OCI-LY7 (cell line): ENCODE results near the gene CSF1R. TPM values are rescaled to one million over a fixed set of nuclear protein-coding genes. Genes with fewer than 3 reads are reported as not detected.

Experiments used
- BruUV-seq: library from RNA; stranded (reverse); fragments of 400-500 nt; replicated peaks from 2 replicates; lab custom pipeline; 2021; lab: Mats Ljungman, UMichigan
- CTCF ChIA-PET: fragments of 300-600 bp; sonication (Branson Sonifier 250); formaldehyde crosslinking; loops from one replicate; lab custom pipeline; 2022; ENCODE audit warnings: antibody characterized with exemption; ENCODE audit not compliant: unreplicated experiment; lab: Charles Lee
- POLR2A ChIA-PET: fragments of 300-600 bp; sonication (Branson Sonifier 250); formaldehyde crosslinking; loops from one replicate; lab custom pipeline; 2022; ENCODE audit warnings: antibody characterized with exemption; lab: Charles Lee
- DNase-seq: peaks from one replicate; pipeline ENCODE4 v3.0.0-alpha.2; 2015; ENCODE audit warnings: low spot score
- H2AFZ ChIP-seq: fragments of 200-600 bp; sonication (generic), shearing (Covaris generic); 2 replicates; pipeline ENCODE4 v1.6.1; 2014; ENCODE audit warnings: mild to moderate bottlenecking, antibody characterized with exemption, low read length, moderate library complexity
- H3K27ac ChIP-seq: fragments of 200-600 bp; sonication (generic); 2 replicates; pipeline ENCODE4 v1.5.1; 2014; ENCODE audit warnings: mixed run types, low read depth, mild to moderate bottlenecking, moderate library complexity, low read length, inconsistent platforms; ENCODE audit not compliant: poor library complexity, severe bottlenecking
- H3K36me3 ChIP-seq: fragments of 200-600 bp; sonication (generic); 2 replicates; pipeline ENCODE4 v1.6.1; 2014; ENCODE audit warnings: mild to moderate bottlenecking, antibody characterized with exemption, low read length, moderate library complexity, mixed read lengths; ENCODE audit not compliant: insufficient read depth
- H3K4me1 ChIP-seq: fragments of 200-600 bp; sonication (generic); 2 replicates; pipeline ENCODE4 v1.5.1; 2014; ENCODE audit warnings: mild to moderate bottlenecking, low read length; ENCODE audit not compliant: insufficient read depth, poor library complexity, severe bottlenecking
- H3K4me2 ChIP-seq: fragments of 200-600 bp; sonication (generic); 2 replicates; pipeline ENCODE4 v1.6.1; 2014; ENCODE audit warnings: mild to moderate bottlenecking, low read length
- H3K4me3 ChIP-seq: fragments of 200-600 bp; sonication (generic); 2 replicates; pipeline ENCODE4 v1.5.1; 2014; ENCODE audit warnings: mild to moderate bottlenecking, low read depth, low read length; ENCODE audit not compliant: poor library complexity, severe bottlenecking
- H3K79me2 ChIP-seq: fragments of 200-600 bp; sonication (generic); 2 replicates; pipeline ENCODE4 v1.6.1; 2016; ENCODE audit warnings: low read depth, mild to moderate bottlenecking, low read length, moderate library complexity, mixed read lengths; ENCODE audit not compliant: insufficient read depth
- H3K9me2 ChIP-seq: fragments of 200-600 bp; sonication (generic); 2 replicates; pipeline ENCODE4 v1.6.1; 2016; ENCODE audit warnings: mild to moderate bottlenecking, low read length, mixed read lengths; ENCODE audit not compliant: insufficient read depth
- H3K9me3 ChIP-seq: fragments of 200-600 bp; sonication (generic); 2 replicates; pipeline ENCODE4 v1.6.1; 2014; ENCODE audit warnings: mild to moderate bottlenecking, mixed run types, low read length, mixed read lengths
- H4K20me1 ChIP-seq: fragments of 200-600 bp; sonication (generic); 2 replicates; pipeline ENCODE4 v1.6.1; 2014; ENCODE audit warnings: mild to moderate bottlenecking, antibody characterized with exemption, low read length, moderate library complexity, mixed read lengths; ENCODE audit not compliant: insufficient read depth
- EZH2phosphoT487 ChIP-seq: fragments of 200-600 bp; sonication (generic); IDR thresholded peaks from 2 replicates; pipeline ENCODE4 v1.6.1; 2018; ENCODE audit warnings: low read depth, borderline replicate concordance, mild to moderate bottlenecking, mixed run types, antibody characterized with exemption, low read length, moderate library complexity, mixed read lengths
- intact Hi-C: fragments of 100-400 bp; cut with micrococcal nuclease; formaldehyde crosslinking; loops from one replicate; pipeline ENCODE4 v1.10.0; 2022; ENCODE audit not compliant: unreplicated experiment
- total RNA-seq, 2 experiments: library from RNA; depleted of rRNA in 1 of 2; stranded (reverse); fragments of >200 nt in 1 of 2; shearing (Covaris generic) in 1 of 2; gene quantifications; 2 replicates each; pipeline ENCODE4 v1.2.3, GENCODE V29; 2014 to 2022
- TF ChIP-seq, protein P1 (sequence below): fragments of 200-600 bp; sonication (generic); conservative IDR thresholded peaks from 2 replicates; pipeline ENCODE4 v1.5.1; 2014; ENCODE audit warnings: mild to moderate bottlenecking, antibody characterized with exemption, low read length, moderate library complexity, mixed read lengths

The CSF1R gene
- total RNA-seq, 2 experiments from 2014 or later = not detected

DNA sequence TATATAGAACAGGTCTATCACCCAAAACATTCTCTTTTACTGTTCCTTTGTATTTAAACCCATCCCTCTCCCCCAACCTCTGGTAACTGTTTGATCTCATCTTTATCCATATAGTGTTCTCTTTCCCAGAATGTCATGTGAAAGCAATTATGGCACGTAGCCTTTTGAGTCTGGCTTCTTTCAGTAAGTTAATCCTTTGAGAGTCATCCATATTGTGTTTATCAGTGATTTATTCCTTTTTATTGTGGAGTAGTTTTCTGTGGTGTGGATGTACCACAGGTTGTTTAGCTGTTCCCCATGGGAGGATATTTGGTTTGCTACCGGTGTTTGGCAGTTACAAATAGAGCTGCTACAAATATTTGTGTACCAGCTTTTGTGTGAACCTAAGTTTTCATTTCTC, 47.8 kb downstream of the CSF1R start:
- Histone ChIP-seq H4K20me1 (no peaks in the 10 kb centered on the region; the same call in 1 of the 2 replicates), H2AFZ (no peak overlapping the region), H3K4me3 (no peak overlapping the region), H3K9me2 (no peaks in the 10 kb centered on the region), H3K4me1 (peaks cover 18% of the 10 kb centered on the region), H3K36me3 (peaks cover 98% of the 10 kb centered on the region), H3K4me2 (no peak overlapping the region), H3K9me3 (no peaks in the 10 kb centered on the region), H3K79me2 (no peaks in the 10 kb centered on the region), H3K27ac (no peak overlapping the region)
- intact Hi-C loops = no loop called here
- BruUV-seq = no TSS peak
- ChIA-PET CTCF (no interaction called here), POLR2A (interaction anchor here (1.5 kb wide), 1 partner anchor 9 kb away, joined by 4 read pairs; no protein-coding TSS in a partner anchor)
- TF ChIP-seq, protein P1, sequence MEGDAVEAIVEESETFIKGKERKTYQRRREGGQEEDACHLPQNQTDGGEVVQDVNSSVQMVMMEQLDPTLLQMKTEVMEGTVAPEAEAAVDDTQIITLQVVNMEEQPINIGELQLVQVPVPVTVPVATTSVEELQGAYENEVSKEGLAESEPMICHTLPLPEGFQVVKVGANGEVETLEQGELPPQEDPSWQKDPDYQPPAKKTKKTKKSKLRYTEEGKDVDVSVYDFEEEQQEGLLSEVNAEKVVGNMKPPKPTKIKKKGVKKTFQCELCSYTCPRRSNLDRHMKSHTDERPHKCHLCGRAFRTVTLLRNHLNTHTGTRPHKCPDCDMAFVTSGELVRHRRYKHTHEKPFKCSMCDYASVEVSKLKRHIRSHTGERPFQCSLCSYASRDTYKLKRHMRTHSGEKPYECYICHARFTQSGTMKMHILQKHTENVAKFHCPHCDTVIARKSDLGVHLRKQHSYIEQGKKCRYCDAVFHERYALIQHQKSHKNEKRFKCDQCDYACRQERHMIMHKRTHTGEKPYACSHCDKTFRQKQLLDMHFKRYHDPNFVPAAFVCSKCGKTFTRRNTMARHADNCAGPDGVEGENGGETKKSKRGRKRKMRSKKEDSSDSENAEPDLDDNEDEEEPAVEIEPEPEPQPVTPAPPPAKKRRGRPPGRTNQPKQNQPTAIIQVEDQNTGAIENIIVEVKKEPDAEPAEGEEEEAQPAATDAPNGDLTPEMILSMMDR = no peak
- no peak for TF ChIP-seq EZH2phosphoT487
- no peak for DNase-seq

DNA sequence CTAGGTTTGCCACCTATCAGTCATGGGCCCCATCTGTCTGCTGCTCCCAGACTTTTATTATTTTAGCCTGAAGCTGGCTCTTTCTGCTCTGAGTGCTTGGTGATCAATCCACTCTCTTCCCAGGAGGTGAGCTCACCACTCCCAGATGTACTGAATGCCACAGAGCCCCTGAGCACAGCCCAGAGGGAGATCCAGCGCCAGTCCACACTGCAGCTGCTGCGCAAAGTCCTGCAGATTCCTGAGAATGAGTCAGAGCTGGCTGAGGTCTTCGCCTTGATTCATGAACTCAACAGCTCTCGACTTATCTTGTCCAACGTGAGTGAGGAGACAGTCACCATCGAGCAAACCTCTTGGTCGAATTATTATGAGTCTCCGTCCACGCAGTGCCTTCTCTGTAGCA, 49.8 kb downstream of the CSF1R start:
- no peak for DNase-seq
- peaks cover 98% of the 10 kb centered on the region for H3K36me3 ChIP-seq
- POLR2A ChIA-PET = interaction anchor here (0.6 to 2.9 kb wide), 3 partner anchors 9 to 529 kb away, joined by 3 to 6 read pairs (median 3); no protein-coding TSS in a partner anchor
- TF ChIP-seq, protein P1 = no peak
- TF ChIP-seq EZH2phosphoT487 = no peak
- BruUV-seq = no TSS peak
- H3K27ac ChIP-seq = peak overlapping the region; percentile 39
- H3K79me2 ChIP-seq = no peaks in the 10 kb centered on the region
- CTCF ChIA-PET = no interaction called here
- peaks cover 18% of the 10 kb centered on the region for H3K4me1 ChIP-seq
- H3K9me2 ChIP-seq = no peaks in the 10 kb centered on the region
- intact Hi-C loops = no loop called here
- H2AFZ ChIP-seq = no peak overlapping the region
- no peak overlapping the region for H3K4me3 ChIP-seq
- no peaks in the 10 kb centered on the region; the same call in 1 of the 2 replicates for H4K20me1 ChIP-seq
- H3K9me3 ChIP-seq = no peaks in the 10 kb centered on the region
- no peak overlapping the region for H3K4me2 ChIP-seq

DNA sequence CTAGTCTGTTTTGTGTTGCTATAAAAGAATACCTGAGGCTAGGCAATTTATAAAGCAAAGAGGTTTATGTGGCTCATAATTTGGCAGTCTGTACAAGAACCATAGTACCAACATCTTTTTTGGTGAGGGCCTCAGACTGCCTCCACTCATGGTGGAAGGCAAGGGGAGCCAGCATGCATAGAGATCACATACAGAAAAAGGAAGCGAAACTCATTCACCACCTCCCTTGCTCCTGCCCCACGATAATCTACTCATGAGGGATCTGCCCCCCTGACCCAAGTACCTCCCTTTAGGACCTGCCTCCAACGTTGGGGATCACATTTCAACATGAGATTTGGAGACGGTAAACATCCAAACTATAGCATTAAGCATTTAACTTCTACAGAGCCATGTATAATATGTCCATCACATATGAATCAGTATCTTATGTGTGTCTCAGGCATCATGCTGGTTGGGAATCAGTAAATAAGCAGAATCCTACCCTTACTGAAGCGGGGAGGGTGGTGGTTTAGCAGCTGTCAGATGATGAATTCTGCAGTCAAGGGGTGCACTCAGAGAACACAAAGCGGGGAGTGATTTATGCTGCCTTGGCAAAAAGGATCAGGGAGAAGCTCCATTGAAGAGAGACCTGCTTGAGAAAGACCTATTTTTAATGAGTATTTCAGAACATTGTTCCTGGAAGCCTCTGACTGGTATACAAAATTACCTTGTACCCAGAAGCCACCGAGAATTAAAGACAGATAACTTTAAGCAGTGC, 51.0 kb downstream of the CSF1R start:
- no peak overlapping the region for H3K4me3 ChIP-seq
- no peaks in the 10 kb centered on the region for H3K9me2 ChIP-seq
- intact Hi-C loops = no loop called here
- peaks cover 98% of the 10 kb centered on the region for H3K36me3 ChIP-seq
- H3K27ac ChIP-seq = peak overlapping the region; percentile 39
- POLR2A ChIA-PET = interaction anchor here (0.6 to 2.9 kb wide), 5 partner anchors 10 to 31 kb away, joined by 3 to 6 read pairs (median 3); no protein-coding TSS in a partner anchor
- BruUV-seq = no TSS peak
- peaks cover 18% of the 10 kb centered on the region for H3K4me1 ChIP-seq
- no peaks in the 10 kb centered on the region for H3K79me2 ChIP-seq
- H3K4me2 ChIP-seq = peak overlapping the region; percentile 15
- no peaks in the 10 kb centered on the region for H3K9me3 ChIP-seq
- TF ChIP-seq, protein P1 = no peak
- H4K20me1 ChIP-seq = no peaks in the 10 kb centered on the region; the same call in 1 of the 2 replicates
- CTCF ChIA-PET = no interaction called here
- DNase-seq = peak; percentile 72
- no peak overlapping the region for H2AFZ ChIP-seq
